Hepatocyte (in vitro differentiated cells): Measurements from ENCODE around the gene SNAP29. TPM values are rescaled to one million over a fixed set of nuclear protein-coding genes. Genes with fewer than 3 reads are reported as not detected.

Source experiments
- DNase-seq: peaks from one replicate; pipeline ENCODE4 v3.0.0-alpha.2; 2016; ENCODE audit warnings: low spot score
- H2AFZ ChIP-seq: fragments of 200-600 bp; sonication (generic); 2 replicates; pipeline ENCODE4 v1.6.0; 2016; ENCODE audit warnings: antibody characterized with exemption, mild to moderate bottlenecking
- H3K27ac ChIP-seq: fragments of 200-600 bp; sonication (generic); 2 replicates; pipeline ENCODE4 v1.5.1; 2016; ENCODE audit warnings: mild to moderate bottlenecking
- H3K27me3 ChIP-seq: fragments of 200-600 bp; sonication (generic); 2 replicates; pipeline ENCODE4 v1.6.1; 2016
- H3K36me3 ChIP-seq: fragments of 200-600 bp; sonication (generic); replicated peaks from 2 replicates; pipeline ENCODE4 v1.5.1; 2016; ENCODE audit warnings: low read depth; ENCODE audit not compliant: insufficient read depth
- H3K4me1 ChIP-seq: fragments of 200-600 bp; sonication (generic); 2 replicates; pipeline ENCODE4 v1.5.1; 2016; ENCODE audit warnings: mild to moderate bottlenecking, moderate library complexity; ENCODE audit not compliant: insufficient read depth
- H3K4me2 ChIP-seq: fragments of 200-600 bp; sonication (generic); 2 replicates; pipeline ENCODE4 v1.6.0; 2016
- H3K4me3 ChIP-seq: fragments of 200-600 bp; sonication (generic); 2 replicates; pipeline ENCODE4 v1.5.1; 2016; ENCODE audit warnings: mild to moderate bottlenecking
- H3K79me2 ChIP-seq: fragments of 200-600 bp; sonication (generic); 2 replicates; pipeline ENCODE4 v1.6.0; 2017; ENCODE audit warnings: mild to moderate bottlenecking
- H3K9me2 ChIP-seq: fragments of 200-600 bp; sonication (generic); replicated peaks from 2 replicates; pipeline ENCODE4 v1.6.0; 2017; ENCODE audit warnings: mild to moderate bottlenecking; ENCODE audit not compliant: insufficient read depth
- H3K9me3 ChIP-seq: fragments of 200-600 bp; sonication (generic); 2 replicates; pipeline ENCODE4 v1.5.1; 2016; ENCODE audit warnings: low read depth, mild to moderate bottlenecking
- H4K20me1 ChIP-seq: fragments of 200-600 bp; sonication (generic); 2 replicates; pipeline ENCODE4 v1.6.0; 2016; ENCODE audit warnings: mild to moderate bottlenecking; ENCODE audit not compliant: insufficient read depth, poor library complexity, severe bottlenecking
- CTCF ChIP-seq: fragments of 200-600 bp; sonication (generic); IDR thresholded peaks from 2 replicates; pipeline ENCODE4 v1.5.1; 2016; ENCODE audit warnings: antibody characterized with exemption, mild to moderate bottlenecking; ENCODE audit not compliant: poor library complexity
- EZH2 ChIP-seq: fragments of 200-600 bp; sonication (generic); IDR thresholded peaks from 2 replicates; pipeline ENCODE4 v1.6.1; 2016; ENCODE audit warnings: antibody characterized with exemption, mild to moderate bottlenecking, borderline replicate concordance
- EZH2phosphoT487 ChIP-seq: fragments of 200-600 bp; sonication (generic); IDR thresholded peaks from one replicate; pipeline ENCODE4 v1.6.1; 2018; ENCODE audit warnings: antibody characterized with exemption, mild to moderate bottlenecking, low read depth, moderate library complexity; ENCODE audit not compliant: unreplicated experiment, severe bottlenecking
- WGBS: methylation state at CpG from one replicate; pipeline ENCODE4 v1.1.6; 2016; ENCODE audit warnings: low lambda C conversion rate; ENCODE audit errors: missing lambda C conversion rate; 5-methylcytosine and 5-hydroxymethylcytosine counted together
- polyA plus RNA-seq: library from polyadenylated mRNA; unstranded; fragments of >200 nt; fragmentation: Nextera tagmentation; extraction: Ambion mirVana; gene quantifications from 2 replicates; pipeline ENCODE4 v1.2.1, GENCODE V29; 2016
- total RNA-seq: library from RNA; depleted of rRNA; stranded (reverse); fragments of >200 nt; gene quantifications from 2 replicates; pipeline ENCODE4 v1.2.3, GENCODE V29; 2014

The SNAP29 gene
- total and polyA plus RNA-seq, 2 experiments from 2014 or later, result 14.5 to 41.0 TPM

GRCh38 chr22:20863366-20863765, 4.6 kb downstream of the SNAP29 start:
- TF ChIP-seq EZH2phosphoT487 (no peak), CTCF (no peak), EZH2 (no peak)
- Histone ChIP-seq H3K9me3 (no peaks in the 10 kb centered on the region), H3K27ac (no peak overlapping the region), H3K79me2 (peaks cover 61% of the 10 kb centered on the region), H3K27me3 (no peaks in the 10 kb centered on the region), H2AFZ (no peak overlapping the region), H3K4me1 (peaks cover 33% of the 10 kb centered on the region), H3K4me2 (no peak overlapping the region), H3K9me2 (no peaks in the 10 kb centered on the region), H3K36me3 (no peaks in the 10 kb centered on the region), H3K4me3 (no peak overlapping the region), H4K20me1 (no peaks in the 10 kb centered on the region)
- 89% methylated on average over 4 of the region's 4 CpGs for WGBS
- no peak for DNase-seq

- Histone ChIP-seq H3K27me3 (no peaks in the 10 kb centered on the region), H3K27ac (no peak overlapping the region), H3K79me2 (peaks cover 64% of the 10 kb centered on the region), H3K9me3 (no peaks in the 10 kb centered on the region), H2AFZ (no peak overlapping the region), H3K9me2 (no peaks in the 10 kb centered on the region), H3K4me2 (no peak overlapping the region), H4K20me1 (no peaks in the 10 kb centered on the region), H3K4me1 (peaks cover 33% of the 10 kb centered on the region), H3K36me3 (no peaks in the 10 kb centered on the region), H3K4me3 (no peak overlapping the region)
- 96% methylated on average over 12 of the region's 12 CpGs for WGBS
- no peak for DNase-seq
- TF ChIP-seq EZH2 (no peak), EZH2phosphoT487 (no peak), CTCF (no peak)
Observed at GRCh38 chr22:20864186-20864908, 5.5 kb downstream of the SNAP29 start.

DNA sequence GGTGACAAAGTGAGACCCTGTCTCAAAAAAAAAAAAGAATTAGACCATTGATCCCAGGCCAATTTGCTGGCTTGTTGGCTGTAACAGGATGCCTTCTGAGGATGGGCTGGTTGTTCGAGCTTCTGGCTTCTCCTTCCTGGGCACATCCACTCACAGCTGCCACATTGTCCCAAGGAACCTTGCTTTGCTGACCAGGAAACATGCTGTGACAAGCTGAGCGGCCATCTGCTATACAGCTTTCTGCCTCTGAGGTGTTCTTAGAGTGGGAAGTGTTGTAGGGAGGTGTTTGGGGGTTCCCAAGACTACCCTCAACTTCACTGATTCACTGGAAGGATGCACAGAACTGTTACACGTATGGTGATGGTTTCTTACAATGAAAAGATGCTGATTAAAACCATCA, 6.5 kb downstream of the SNAP29 start:
- H3K4me1 ChIP-seq, result peaks cover 25% of the 10 kb centered on the region
- H3K4me2 ChIP-seq, result no peak overlapping the region
- peak overlapping the region; percentile 86 for H3K27ac ChIP-seq
- no peaks in the 10 kb centered on the region for H3K27me3 ChIP-seq
- WGBS, result 96% methylated on average over 3 of the region's 3 CpGs
- DNase-seq, result no peak
- no peaks in the 10 kb centered on the region for H3K9me3 ChIP-seq
- H3K4me3 ChIP-seq, result no peak overlapping the region
- H3K79me2 ChIP-seq, result peaks cover 59% of the 10 kb centered on the region
- TF ChIP-seq CTCF, result no peak
- TF ChIP-seq EZH2phosphoT487, result no peak
- no peak for TF ChIP-seq EZH2
- no peak overlapping the region for H2AFZ ChIP-seq
- no peaks in the 10 kb centered on the region for H3K9me2 ChIP-seq
- H4K20me1 ChIP-seq, result no peaks in the 10 kb centered on the region
- H3K36me3 ChIP-seq, result no peaks in the 10 kb centered on the region
